Ishikawa (cell line): ENCODE measurements around the gene DEFB129.

ENCODE experiments used
- CEBPB ChIP-seq: IDR thresholded peaks from 2 replicates; pipeline ENCODE4 v1.6.1; 2012
- CREB1 ChIP-seq: IDR thresholded peaks from 2 replicates; pipeline ENCODE4 v1.6.1; 2012; ENCODE audit warnings: low read depth
- EGR1 ChIP-seq: IDR thresholded peaks from 2 replicates; pipeline ENCODE4 v1.6.1; 2012
- EP300 ChIP-seq: IDR thresholded peaks from 2 replicates; pipeline ENCODE4 v1.6.1; 2012; ENCODE audit warnings: borderline replicate concordance
- FOXM1 ChIP-seq: IDR thresholded peaks from 2 replicates; pipeline ENCODE4 v1.6.1; 2012; ENCODE audit warnings: low read depth, borderline replicate concordance
- MAX ChIP-seq: IDR thresholded peaks from 2 replicates; pipeline ENCODE4 v1.6.1; 2012
- NFIC ChIP-seq: IDR thresholded peaks from 2 replicates; pipeline ENCODE4 v1.6.1; 2012
- RAD21 ChIP-seq: IDR thresholded peaks from 2 replicates; pipeline ENCODE4 v1.6.1; 2012; ENCODE audit warnings: low read depth
- REST ChIP-seq: IDR thresholded peaks from 2 replicates; pipeline ENCODE4 v1.6.1; 2012; ENCODE audit warnings: low read depth, mild to moderate bottlenecking
- TAF1 ChIP-seq: IDR thresholded peaks from 2 replicates; pipeline ENCODE4 v1.6.1; 2012; ENCODE audit warnings: low read depth, mild to moderate bottlenecking
- TCF12 ChIP-seq: IDR thresholded peaks from 2 replicates; pipeline ENCODE4 v1.6.1; 2012; ENCODE audit warnings: low read depth
- TEAD4 ChIP-seq: IDR thresholded peaks from 2 replicates; pipeline ENCODE4 v1.6.1; 2012
- USF1 ChIP-seq: IDR thresholded peaks from 2 replicates; pipeline ENCODE4 v1.6.1; 2012
- YY1 ChIP-seq: IDR thresholded peaks from 2 replicates; pipeline ENCODE4 v1.6.1; 2012; ENCODE audit warnings: low read depth
- ZBTB7A ChIP-seq: IDR thresholded peaks from 2 replicates; pipeline ENCODE4 v1.6.1; 2012; ENCODE audit warnings: low read depth

The DEFB129 gene

GRCh38 chr20:199996-200395 lies 27.1 kb upstream of the DEFB129 start:
- no peak for TF ChIP-seq FOXM1
- TF ChIP-seq EGR1 = no peak
- no peak for TF ChIP-seq EP300
- TF ChIP-seq REST = no peak
- TF ChIP-seq TEAD4 = no peak
- no peak for TF ChIP-seq RAD21
- TF ChIP-seq CEBPB = no peak
- TF ChIP-seq CREB1 = no peak
- no peak for TF ChIP-seq YY1
- no peak for TF ChIP-seq USF1
- TF ChIP-seq TAF1 = no peak

GRCh38 chr20:208942-209566 lies 18.0 kb upstream of the DEFB129 start:
- TF ChIP-seq CEBPB = no peak
- peak; percentile 66 for TF ChIP-seq RAD21

GRCh38 chr20:210809-211502 lies 16.1 kb upstream of the DEFB129 start:
- TF ChIP-seq NFIC = no peak
- TF ChIP-seq EP300 = no peak
- TF ChIP-seq ZBTB7A = no peak
- TF ChIP-seq TCF12 = no peak
- no peak for TF ChIP-seq USF1
- TF ChIP-seq REST = no peak
- TF ChIP-seq TAF1 = no peak
- TF ChIP-seq MAX = no peak

GRCh38 chr20:214383-214782 lies 12.7 kb upstream of the DEFB129 start:
- TF ChIP-seq CEBPB (no peak), YY1 (no peak), CREB1 (no peak), NFIC (no peak), USF1 (no peak), TCF12 (no peak), ZBTB7A (no peak), TEAD4 (no peak), RAD21 (no peak), TAF1 (no peak), MAX (no peak), REST (no peak), EGR1 (no peak), FOXM1 (no peak)

GRCh38 chr20:215796-216195 lies 11.3 kb upstream of the DEFB129 start:
- TF ChIP-seq EP300 (no peak), RAD21 (no peak), FOXM1 (no peak)
